ENCODE results near the gene RNF145. TPM values are rescaled to one million over a fixed set of nuclear protein-coding genes. Genes with fewer than 3 reads are reported as not detected.

Gene RNF145
- total and polyA plus RNA-seq, 2 of the 13 experiments (the other 11 are each of a cell fraction or from before 2014, with no cell fraction given) = 24.6 TPM

- TF ChIP-seq ZNF441 (CRISPR knock-in tag; IDR thresholded peaks at IDR 0.05; ENCODE audit: borderline replicate concordance) (no peak), ZNF207 (IDR thresholded peaks at IDR 0.05; ENCODE audit: borderline replicate concordance) (no peak), CCAR2 (optimal IDR thresholded peaks at IDR 0.05; ENCODE audit: low read depth, low read length) (no peak), EP300 (IDR thresholded peaks at IDR 0.05; ENCODE audit: low read depth in 2 of 2, low read length in 2 of 2) (peak in 1 of 2 experiments; percentile 72; a peak in 2 of 4 replicates), EP300 (CRISPR knock-in tag; IDR thresholded peaks at IDR 0.05; ENCODE audit: borderline replicate concordance) (no peak), ZBTB2 (CRISPR knock-in tag; IDR thresholded peaks at IDR 0.05; ENCODE audit: low read depth) (no peak), BRCA1 (CRISPR knock-in tag; IDR thresholded peaks at IDR 0.05) (no peak), RCOR2 (CRISPR knock-in tag; IDR thresholded peaks at IDR 0.05) (no peak), ZNF512 (CRISPR knock-in tag; IDR thresholded peaks at IDR 0.05) (no peak), CERS6 (CRISPR knock-in tag; IDR thresholded peaks at IDR 0.05) (no peak), ZNF710 (CRISPR knock-in tag; IDR thresholded peaks at IDR 0.05; ENCODE audit: borderline replicate concordance) (peak; percentile 82; the same call in 1 of the 2 replicates), TEAD3 (CRISPR knock-in tag; optimal IDR thresholded peaks at IDR 0.05; ENCODE audit: borderline replicate concordance) (peak; percentile 29), IRF2 (CRISPR knock-in tag; IDR thresholded peaks at IDR 0.05) (peak; percentile 51; the same call in 1 of the 2 replicates), ISL2 (CRISPR knock-in tag; IDR thresholded peaks at IDR 0.05) (no peak), ZNF558 (CRISPR knock-in tag; IDR thresholded peaks at IDR 0.05; ENCODE audit: borderline replicate concordance) (no peak), SPEN (CRISPR knock-in tag; IDR thresholded peaks at IDR 0.05; ENCODE audit: low read depth) (no peak), ARNT (IDR thresholded peaks at IDR 0.05) (no peak), ZBTB46 (CRISPR knock-in tag; IDR thresholded peaks at IDR 0.05; ENCODE audit: borderline replicate concordance) (no peak), ARNT2 (CRISPR knock-in tag; IDR thresholded peaks at IDR 0.05; ENCODE audit: low read depth) (0 out of 2 replicates have a peak, but pooled peaks have one; percentile 24), ZNF225 (CRISPR knock-in tag; IDR thresholded peaks at IDR 0.05) (no peak), SALL1 (CRISPR knock-in tag; IDR thresholded peaks at IDR 0.05) (peak; percentile 80), KAT7 (CRISPR knock-in tag; IDR thresholded peaks at IDR 0.05; ENCODE audit: borderline replicate concordance) (no peak), SRSF1 (optimal IDR thresholded peaks at IDR 0.05; ENCODE audit: low read depth, low read length) (no peak)
Measured at GRCh38 chr5:159257629-159258283, 48.4 kb upstream of the RNF145 start (continued).

Measured in HepG2 (cell line).